ENCODE measurements around the gene PLCD1. TPM values are rescaled to one million over a fixed set of nuclear protein-coding genes. Genes with fewer than 3 reads are reported as not detected.
A peak's percentile ranks its signal among the peaks of the same experiment; 100 is the strongest.

PLCD1 gene
- polyA plus RNA-seq, 3 donors = 17.7 to 24.0 (median 21.4) TPM

- DNase-seq = no peak
Observed at GRCh38 chr3:37968199-37968598, 61.2 kb downstream of the PLCD1 start.

- peak; percentile 42 for DNase-seq
Observed at GRCh38 chr3:37967260-37967881, 62.1 kb downstream of the PLCD1 start.

DNA sequence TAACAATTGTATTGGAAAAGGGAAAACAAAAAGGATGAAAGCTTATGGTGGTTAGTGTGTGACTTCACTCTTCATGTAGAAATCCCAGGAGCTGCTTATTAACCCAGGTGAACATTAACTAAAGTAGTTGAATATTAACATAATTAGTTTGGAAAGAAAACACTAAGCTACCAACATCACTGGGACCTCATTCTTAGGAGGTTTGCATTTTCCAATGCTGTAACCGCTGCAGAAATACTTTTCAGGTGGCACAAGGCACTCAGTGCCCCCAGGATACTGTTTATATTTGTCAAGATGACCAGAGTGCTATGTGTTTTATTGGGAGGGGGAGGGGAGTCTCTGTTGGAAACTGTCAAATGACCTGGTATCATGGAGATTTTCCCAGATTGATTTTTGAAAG lies 64.7 kb downstream of the PLCD1 start:
- peak; percentile 75 for DNase-seq

GRCh38 chr3:37964146-37964545 lies 65.3 kb downstream of the PLCD1 start:
- DNase-seq = no peak

DNA sequence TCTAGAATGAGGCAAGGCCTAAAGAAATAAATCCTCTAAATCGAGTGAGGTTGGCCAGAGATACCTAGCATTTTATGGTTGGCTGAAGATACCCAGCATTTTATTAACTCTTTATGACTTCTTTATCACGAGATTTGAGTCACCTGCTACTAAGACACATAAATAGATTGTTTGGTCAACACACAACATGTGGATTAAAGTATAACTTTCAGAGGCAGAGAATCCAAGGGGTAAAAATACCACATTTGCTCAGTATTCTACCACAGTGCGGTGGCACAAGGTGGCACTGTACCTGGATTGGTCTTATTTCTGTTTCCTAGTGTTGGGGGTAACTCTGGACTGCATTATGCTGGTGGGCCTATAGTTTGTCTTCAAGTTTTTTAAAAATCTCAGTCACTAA lies 65.8 kb downstream of the PLCD1 start:
- no peak for DNase-seq

DNA sequence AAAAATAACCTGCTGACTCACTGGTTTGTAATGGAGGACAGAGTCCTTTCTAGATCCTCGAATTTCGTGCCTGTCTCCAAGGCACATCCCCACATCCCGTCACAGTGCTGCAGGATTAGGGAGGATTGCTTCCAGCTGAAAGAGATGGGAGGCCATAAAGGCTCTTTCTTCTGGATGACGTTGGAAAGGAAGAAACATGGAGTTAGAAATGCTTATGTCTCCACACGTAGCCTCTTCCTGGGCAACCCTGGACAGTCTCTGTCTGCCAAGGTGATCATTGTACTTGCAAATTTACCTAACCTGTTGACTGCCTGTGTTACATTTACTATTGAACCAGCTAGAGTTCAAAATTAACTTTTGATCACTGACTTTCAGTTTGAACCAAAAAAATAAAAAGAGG lies 66.4 kb downstream of the PLCD1 start:
- DNase-seq = no peak

DNA sequence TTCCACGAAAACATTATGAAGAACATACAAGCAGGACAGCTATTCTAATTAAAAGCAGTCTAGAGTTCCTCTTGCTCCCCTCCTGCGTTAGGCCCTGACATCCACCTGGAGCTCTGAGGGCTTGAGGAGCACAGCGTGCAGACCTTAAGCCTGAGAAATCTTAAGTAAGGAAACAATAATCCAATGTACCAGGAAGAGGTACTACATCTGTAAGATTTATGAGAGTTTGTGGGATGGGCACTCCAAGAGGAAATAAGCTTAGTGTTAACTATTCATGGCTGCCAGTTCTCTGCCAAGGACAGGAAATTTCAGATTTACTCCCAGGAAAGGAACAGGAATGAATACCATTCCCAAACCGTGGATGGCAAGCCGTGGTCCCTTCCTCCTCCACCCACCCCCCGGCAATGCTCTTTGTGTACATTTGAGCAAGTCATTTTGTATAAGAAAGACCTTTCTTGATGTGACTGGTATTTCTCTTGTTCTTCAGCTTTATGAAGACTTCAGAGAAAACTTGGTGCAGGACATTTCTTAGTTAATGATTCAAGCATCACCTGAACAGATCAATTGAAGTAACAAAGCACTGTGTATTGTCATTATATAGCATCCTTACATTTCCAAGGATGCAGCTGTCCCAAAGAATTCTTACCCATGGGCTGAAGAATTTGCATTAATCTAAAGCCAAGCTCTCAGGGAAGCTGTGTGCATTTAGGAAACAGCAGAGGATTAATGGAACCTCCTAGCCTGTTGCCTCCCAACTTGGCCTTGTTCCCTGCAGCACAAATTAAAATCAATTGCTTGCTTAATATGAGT lies 67.6 kb downstream of the PLCD1 start:
- no peak for DNase-seq

DNA sequence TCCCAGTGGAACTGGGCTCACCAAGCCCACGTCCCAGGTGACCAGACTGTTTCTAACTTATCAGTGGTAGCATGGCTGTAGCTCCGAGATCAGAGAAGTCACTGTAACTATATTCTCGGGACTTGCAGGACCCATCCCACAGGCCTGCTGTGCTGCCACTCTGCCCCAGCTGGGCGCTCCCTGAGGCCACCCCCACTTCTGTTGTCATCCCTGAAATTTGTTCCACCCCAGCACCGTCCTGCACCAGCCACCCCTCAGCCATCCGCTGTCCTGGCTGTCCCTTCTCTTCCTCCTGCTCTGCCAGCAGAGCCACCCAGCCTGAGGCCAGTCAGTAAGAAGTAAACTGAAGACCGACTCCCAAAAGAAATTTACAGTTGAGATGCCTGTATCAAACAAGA lies 71.9 kb downstream of the PLCD1 start:
- no peak for DNase-seq

Other genes starting within 250 kb of the PLCD1 start
- 100 to 1,000 TPM in 2 of 3 donors, 10 to 100 TPM in 1; 99.9 to 115 (median 113) TPM for gene CTDSPL, start 167.8 kb downstream of the PLCD1 start, polyA plus RNA-seq (ENCODE audit: insufficient read length in 3 of 3)
- gene VILL, start 38.9 kb downstream of the PLCD1 start, polyA plus RNA-seq (ENCODE audit: insufficient read length in 3 of 3) = 10 to 100 TPM; 13.6 to 16.5 (median 14.1) TPM
- gene DLEC1, start 9.6 kb upstream of the PLCD1 start, polyA plus RNA-seq (ENCODE audit: insufficient read length in 3 of 3) = 1 to 10 TPM in 2 of 3 donors, under 1 TPM in 1; 0.56 to 1.6 (median 1.5) TPM
- 100 to 1,000 TPM; 138 to 154 (median 150) TPM for gene ACAA1, start 107.5 kb upstream of the PLCD1 start, polyA plus RNA-seq (ENCODE audit: insufficient read length in 3 of 3)
- 10 to 100 TPM; 24.3 to 28.5 (median 28.2) TPM for gene MYD88, start 109.0 kb upstream of the PLCD1 start, polyA plus RNA-seq (ENCODE audit: insufficient read length in 3 of 3)
- 10 to 100 TPM; 44.4 to 52.0 (median 46.4) TPM for gene OXSR1, start 135.9 kb upstream of the PLCD1 start, polyA plus RNA-seq (ENCODE audit: insufficient read length in 3 of 3)
- 1 to 10 TPM; 2.6 to 6.1 (median 4.8) TPM for gene SLC22A13, start 236.2 kb upstream of the PLCD1 start, polyA plus RNA-seq (ENCODE audit: insufficient read length in 3 of 3)